ENCODE results near the gene CATSPER1. TPM values are rescaled to one million over a fixed set of nuclear protein-coding genes. Genes with fewer than 3 reads are reported as not detected.

The CATSPER1 gene
- total and polyA plus RNA-seq, 2 of the 8 experiments (the other 6 are each of a cell fraction or from before 2014, with no cell fraction given), result not detected

DNA sequence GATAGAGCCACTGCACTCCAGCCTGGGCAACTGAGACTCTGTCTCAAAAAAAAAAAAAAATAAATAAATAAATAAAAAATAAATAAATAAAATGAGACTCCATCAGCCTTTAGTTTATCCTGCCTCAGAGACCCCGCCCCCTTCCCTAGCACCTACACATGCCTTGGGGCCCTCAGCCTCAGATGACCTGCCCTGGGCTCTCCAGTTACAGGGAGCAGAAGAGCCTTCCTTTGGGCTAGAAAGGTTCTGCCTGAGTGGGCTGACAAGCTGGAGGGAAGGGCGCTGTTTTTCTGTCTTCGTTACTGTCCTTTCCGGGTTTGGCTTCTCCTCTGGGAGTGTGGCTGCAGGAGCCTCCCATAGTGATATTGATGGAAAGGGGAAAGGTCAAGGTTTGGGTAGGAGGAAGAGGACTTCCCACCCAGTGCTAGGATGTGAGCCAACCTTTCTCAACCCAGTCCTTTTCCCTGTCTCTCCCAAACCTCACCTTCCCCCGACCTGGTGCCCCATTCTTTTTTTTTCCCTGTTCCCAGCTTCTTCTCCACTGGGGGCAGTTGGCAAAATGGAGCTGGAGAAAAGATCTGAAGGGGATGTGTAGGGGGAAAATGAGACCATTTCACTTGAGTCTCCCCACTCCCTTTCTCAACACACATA, 24.4 kb upstream of the CATSPER1 start:
- ChIA-PET CTCF (ENCODE audit: partially characterized antibody) (interaction anchor here (0.8 to 12.0 kb wide), 5 partner anchors 15 to 198 kb away, joined by 3 to 144 read pairs (median 3); no protein-coding TSS in a partner anchor), POLR2A (ENCODE audit: partially characterized antibody) (interaction anchor here (0.6 to 13.4 kb wide), 10 partner anchors 9 to 345 kb away, joined by 3 to 150 read pairs (median 4); partner anchors contain the start of genes BANF1, CCDC85B, EIF1AD and PACS1)
- Histone ChIP-seq H3K14ac (ENCODE audit: insufficient read length) (no peak overlapping the region), H3K4me3 (ENCODE audit: extremely low read depth in 1 of 4, insufficient read depth in 2 of 4, low read depth in 3 of 4, low read length in 4 of 4) (peak overlapping the region in 3 of 4 experiments; percentile 97 to 99 (median 99); a peak in 4 of 8 replicates), H3K18ac (ENCODE audit: extremely low read depth, low read length) (no peak overlapping the region), H3K4ac (replicated peaks; ENCODE audit: insufficient read length, low read depth, low read length) (peak overlapping the region; percentile 1), H3K9ac (replicated peaks in 1 of 4; ENCODE audit: extremely low read depth in 1 of 4, low read depth in 3 of 4, low read length in 3 of 4) (peak overlapping the region in 1 of 4 experiments; percentile 91; a peak in 1 of 7 replicates), H3K79me2 (ENCODE audit: control insufficient read depth in 1 of 2, insufficient read depth in 2 of 2, low read length in 2 of 2) (peaks cover 10 to 36% of the 10 kb centered on the region in 2 experiments), H3K4me2 (ENCODE audit: insufficient read depth in 1 of 2, low read depth in 2 of 2, low read length in 2 of 2) (peak overlapping the region; percentile 72 to 99), H4K91ac (replicated peaks; ENCODE audit: insufficient read length, low read length) (peak overlapping the region; percentile 61), H2BK15ac (ENCODE audit: low read length) (peak overlapping the region; percentile 66; the same call in 1 of the 2 replicates), H2AFZ (ENCODE audit: low read length) (peak overlapping the region; percentile 36; the same call in 1 of the 2 replicates), H4K8ac (ENCODE audit: extremely low read depth, insufficient read depth, low read length) (no peak overlapping the region), H3K9me3 (ENCODE audit: insufficient read depth in 2 of 2, low read depth in 1 of 2, low read length in 1 of 2) (no peaks in the 10 kb centered on the region), H3K27ac (ENCODE audit: low read depth, low read length) (peak overlapping the region; percentile 85), H3K36me3 (ENCODE audit: control insufficient read depth in 2 of 4, insufficient read depth in 4 of 4, low read length in 3 of 4) (peaks cover 5 to 16% (median 10%) of the 10 kb centered on the region in 4 experiments), H2BK5ac (ENCODE audit: low read depth, low read length) (peak overlapping the region; percentile 54; the same call in 1 of the 2 replicates), H3K23ac (ENCODE audit: insufficient read length) (no peak overlapping the region), H3K27me3 (replicated peaks in 1 of 4; ENCODE audit: control insufficient read depth in 3 of 4, extremely low read depth in 1 of 4, insufficient read depth in 3 of 4, low read length in 3 of 4) (no peaks in the 10 kb centered on the region), H2AK5ac (ENCODE audit: low read depth, low read length) (no peak overlapping the region; the same call in 1 of the 2 replicates), H3K56ac (replicated peaks; ENCODE audit: insufficient read length, low read depth, low read length) (no peak overlapping the region), H3K4me1 (replicated peaks in 1 of 4; ENCODE audit: control insufficient read depth in 3 of 4, insufficient read depth in 4 of 4, low read length in 3 of 4) (peaks cover 0 to 26% (median 20%) of the 10 kb centered on the region in 4 experiments; a peak in 6 of 7 replicates), H2BK12ac (ENCODE audit: low read depth, low read length) (peak overlapping the region; percentile 93), H4K5ac (ENCODE audit: insufficient read length, low read depth, low read length) (peak overlapping the region; percentile 46), H3K23me2 (ENCODE audit: low read depth, low read length) (peaks cover 14% of the 10 kb centered on the region; the same call in 1 of the 2 replicates), H4K20me1 (replicated peaks in 1 of 2; ENCODE audit: control insufficient read depth in 1 of 2, insufficient read depth in 2 of 2, low read length in 2 of 2) (peaks cover 0 to 7% of the 10 kb centered on the region in 2 experiments), H3K79me1 (ENCODE audit: low read depth, low read length) (peaks cover 19% of the 10 kb centered on the region), H2BK120ac (replicated peaks; ENCODE audit: low read depth, low read length) (no peak overlapping the region), H2BK20ac (ENCODE audit: low read length) (peak overlapping the region; percentile 10; the same call in 1 of the 2 replicates)
- 76% methylated on average over 5 of the region's 5 CpGs; no CpG with 5 or more reads in 1 of the 2 experiments for WGBS, 2 experiments (ENCODE audit: extremely low coverage in 1 of 2, insufficient coverage in 1 of 2, insufficient read length in 1 of 2, insufficient replicate concordance in 2 of 2, low coverage in 1 of 2, low lambda C conversion rate in 2 of 2, missing lambda C conversion rate in 1 of 2)
- DNase-seq (ENCODE audit: low read depth in 1 of 2, low spot score in 2 of 2), result peak in 1 of 2 experiments; percentile 49
- TF ChIP-seq, protein P1, sequence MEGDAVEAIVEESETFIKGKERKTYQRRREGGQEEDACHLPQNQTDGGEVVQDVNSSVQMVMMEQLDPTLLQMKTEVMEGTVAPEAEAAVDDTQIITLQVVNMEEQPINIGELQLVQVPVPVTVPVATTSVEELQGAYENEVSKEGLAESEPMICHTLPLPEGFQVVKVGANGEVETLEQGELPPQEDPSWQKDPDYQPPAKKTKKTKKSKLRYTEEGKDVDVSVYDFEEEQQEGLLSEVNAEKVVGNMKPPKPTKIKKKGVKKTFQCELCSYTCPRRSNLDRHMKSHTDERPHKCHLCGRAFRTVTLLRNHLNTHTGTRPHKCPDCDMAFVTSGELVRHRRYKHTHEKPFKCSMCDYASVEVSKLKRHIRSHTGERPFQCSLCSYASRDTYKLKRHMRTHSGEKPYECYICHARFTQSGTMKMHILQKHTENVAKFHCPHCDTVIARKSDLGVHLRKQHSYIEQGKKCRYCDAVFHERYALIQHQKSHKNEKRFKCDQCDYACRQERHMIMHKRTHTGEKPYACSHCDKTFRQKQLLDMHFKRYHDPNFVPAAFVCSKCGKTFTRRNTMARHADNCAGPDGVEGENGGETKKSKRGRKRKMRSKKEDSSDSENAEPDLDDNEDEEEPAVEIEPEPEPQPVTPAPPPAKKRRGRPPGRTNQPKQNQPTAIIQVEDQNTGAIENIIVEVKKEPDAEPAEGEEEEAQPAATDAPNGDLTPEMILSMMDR (IDR thresholded peaks at IDR 0.05; ENCODE audit: control extremely low read depth in 1 of 3, insufficient read depth in 1 of 3, low read depth in 1 of 3, low read length in 3 of 3), result 0 out of 4 replicates have a peak, but pooled peaks of 1 of the 3 experiments have one; percentile 13
- no peak for TF ChIP-seq PHF8 (conservative IDR thresholded peaks at IDR 0.05; ENCODE audit: low read depth, low read length)
- FAIRE-seq, result no peak
